HG03280 (cell line): ENCODE measurements around the gene MTURN.

Source experiments
- ATAC-seq: cut with Tn5 transposase; IDR thresholded peaks from one replicate; pipeline ENCODE4 v1.9.1; 2021; ENCODE audit warnings: mild to moderate bottlenecking, moderate library complexity; ENCODE audit not compliant: unreplicated experiment

Gene MTURN

GRCh38 chr7:30159698-30160143 lies 24.9 kb downstream of the MTURN start:
- no peak for ATAC-seq

DNA sequence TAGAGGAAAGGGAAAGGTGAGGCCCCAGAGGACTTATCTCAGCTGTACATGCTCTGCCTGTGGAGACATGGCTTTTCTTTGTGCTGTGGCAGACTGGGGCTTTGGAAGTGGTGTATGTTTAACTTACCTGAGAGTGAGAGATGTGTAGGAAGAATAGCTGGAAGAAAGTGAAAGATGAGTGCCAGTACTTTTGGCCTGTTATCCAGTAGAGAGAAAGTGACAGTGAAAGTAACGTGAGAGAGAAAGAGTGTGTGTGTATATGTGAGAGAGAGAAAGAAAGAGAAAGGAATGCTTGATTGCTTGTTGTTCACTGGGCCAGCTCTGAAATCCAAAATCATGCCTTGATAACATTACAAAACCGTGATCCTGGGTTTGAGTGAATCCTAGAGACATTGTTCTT lies 25.5 kb downstream of the MTURN start:
- no peak for ATAC-seq

- no peak for ATAC-seq
Observed at GRCh38 chr7:30162133-30162532, 27.3 kb downstream of the MTURN start.

GRCh38 chr7:30162622-30163124 lies 27.9 kb downstream of the MTURN start:
- no peak for ATAC-seq

GRCh38 chr7:30163231-30163894 lies 28.6 kb downstream of the MTURN start:
- ATAC-seq = no peak

DNA sequence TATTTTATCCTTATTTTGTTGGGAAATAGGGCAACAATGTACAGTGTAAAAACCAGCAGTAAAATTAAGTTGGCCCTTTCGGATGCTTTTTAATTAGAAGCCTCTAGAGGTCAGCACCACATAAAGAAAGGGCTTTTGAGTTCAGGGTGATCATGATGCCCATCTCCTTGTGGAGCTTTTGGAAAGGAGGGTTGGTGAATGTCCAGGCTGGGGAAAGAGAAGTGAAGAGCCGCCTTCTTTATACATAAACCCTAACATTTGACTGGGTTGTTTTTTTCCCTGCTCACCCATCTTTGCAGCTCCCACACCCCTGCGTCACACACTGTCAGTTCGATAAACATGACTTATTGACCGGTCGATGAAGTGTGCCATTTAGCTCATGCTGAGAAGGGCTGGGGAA lies 29.8 kb downstream of the MTURN start:
- ATAC-seq = no peak

DNA sequence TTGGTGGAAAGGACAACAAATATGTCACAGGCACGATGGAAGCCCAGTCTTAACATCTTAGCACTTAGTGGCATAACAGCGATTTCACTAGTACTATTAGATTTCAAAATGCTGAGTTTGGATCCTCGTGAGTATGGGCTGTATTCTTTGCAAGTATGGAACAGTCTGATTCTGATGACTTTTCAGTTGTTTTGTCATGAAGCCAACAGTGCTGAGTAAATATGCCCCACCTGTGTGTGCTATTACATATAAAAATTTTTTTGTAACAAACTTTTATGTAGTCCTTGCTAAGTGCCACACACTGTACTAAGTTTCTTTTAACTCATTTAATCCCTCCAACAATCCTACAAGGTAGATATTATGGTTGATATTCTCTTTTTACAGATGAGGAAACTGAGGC lies 30.8 kb downstream of the MTURN start:
- ATAC-seq = no peak

DNA sequence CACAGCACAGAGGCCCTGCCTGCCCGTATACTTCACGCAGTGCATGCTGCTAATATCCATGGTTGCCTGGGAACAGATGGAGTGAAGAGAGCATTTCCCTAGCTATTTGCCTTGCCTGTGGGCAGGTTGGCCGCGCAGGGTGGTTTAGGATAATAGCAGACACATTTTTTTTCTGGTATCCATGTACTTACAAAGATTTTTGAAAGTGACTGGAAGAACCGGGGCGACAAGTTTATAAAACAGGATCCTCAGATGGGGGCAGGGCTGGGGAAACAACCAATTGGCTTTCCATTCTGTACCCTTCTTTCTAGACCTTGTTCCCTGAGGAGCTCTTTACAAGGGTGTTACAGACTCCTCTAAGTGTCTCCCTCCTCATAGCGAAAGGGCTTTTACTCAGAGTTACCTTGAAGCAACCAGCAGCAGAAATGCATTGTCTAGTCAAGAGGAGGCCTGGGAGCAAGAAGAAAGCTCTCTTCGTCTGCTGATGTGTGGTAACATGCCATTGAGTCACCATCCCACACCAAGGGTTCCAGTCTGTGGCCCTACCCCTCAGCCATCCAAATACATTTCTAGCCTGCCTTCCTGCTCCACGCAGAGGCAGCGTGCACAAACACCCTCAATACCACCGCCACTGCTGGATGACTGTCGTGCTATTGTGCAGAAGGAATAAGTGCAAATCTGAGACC lies 31.5 kb downstream of the MTURN start:
- ATAC-seq = no peak

DNA sequence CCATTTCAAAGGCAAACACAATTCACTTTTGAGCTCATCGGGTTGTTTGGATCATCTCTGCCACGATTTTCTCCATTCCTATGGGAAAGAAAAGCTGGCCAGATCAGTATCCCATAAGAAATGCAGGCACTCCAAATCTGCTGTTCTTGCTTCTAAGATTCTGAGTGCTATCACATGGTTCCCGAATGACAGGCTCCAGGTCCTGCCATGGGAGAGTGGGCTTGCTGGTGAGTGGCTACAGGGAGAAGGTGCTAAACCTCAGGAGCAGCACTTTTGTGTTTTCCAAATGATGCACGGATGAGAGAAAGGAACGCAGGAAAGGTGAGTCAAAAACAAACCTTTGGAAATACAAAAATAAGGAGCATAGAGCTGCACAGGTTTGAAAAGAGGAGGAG lies 32.1 kb downstream of the MTURN start:
- no peak for ATAC-seq

- ATAC-seq = no peak
Observed at GRCh38 chr7:30167901-30168300, 33.1 kb downstream of the MTURN start.

GRCh38 chr7:30168835-30169573 lies 34.2 kb downstream of the MTURN start:
- ATAC-seq = no peak

GRCh38 chr7:30169579-30169978 lies 34.8 kb downstream of the MTURN start:
- ATAC-seq = no peak

- no peak for ATAC-seq
Observed at GRCh38 chr7:30170476-30171205, 35.9 kb downstream of the MTURN start.

- no peak for ATAC-seq
Observed at GRCh38 chr7:30171766-30172447, 37.1 kb downstream of the MTURN start.

DNA sequence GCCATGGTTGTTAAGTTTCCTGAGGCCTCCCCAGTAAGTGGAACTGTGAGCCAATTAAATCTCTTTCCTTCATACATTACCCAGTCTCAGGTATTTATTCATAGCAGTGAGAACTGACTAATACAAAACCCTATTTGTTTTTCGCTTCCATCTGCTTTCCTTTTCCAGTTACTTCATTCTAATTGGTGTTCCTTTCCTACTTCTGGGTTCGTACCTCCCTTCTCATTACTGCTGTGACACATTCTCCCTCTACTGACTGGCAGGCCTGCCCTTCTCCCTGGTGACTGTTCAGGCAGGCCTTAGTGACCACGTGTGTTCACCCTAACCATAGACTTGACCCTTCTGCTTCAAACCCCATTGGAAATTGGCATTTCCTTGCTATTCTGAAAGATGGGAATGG lies 37.7 kb downstream of the MTURN start:
- no peak for ATAC-seq

- ATAC-seq = no peak
Observed at GRCh38 chr7:30173058-30173897, 38.5 kb downstream of the MTURN start.

GRCh38 chr7:30175180-30175579 lies 40.4 kb downstream of the MTURN start:
- ATAC-seq = no peak

GRCh38 chr7:30175636-30176147 lies 40.9 kb downstream of the MTURN start:
- no peak for ATAC-seq

- no peak for ATAC-seq
Observed at GRCh38 chr7:30176463-30177109, 41.8 kb downstream of the MTURN start.
